Measurements from ENCODE around the gene SPTBN1. TPM values are rescaled to one million over a fixed set of nuclear protein-coding genes. Genes with fewer than 3 reads are reported as not detected.

Gene SPTBN1
- total RNA-seq, 2 experiments from 2014 or later = 103 to 107 TPM

DNA sequence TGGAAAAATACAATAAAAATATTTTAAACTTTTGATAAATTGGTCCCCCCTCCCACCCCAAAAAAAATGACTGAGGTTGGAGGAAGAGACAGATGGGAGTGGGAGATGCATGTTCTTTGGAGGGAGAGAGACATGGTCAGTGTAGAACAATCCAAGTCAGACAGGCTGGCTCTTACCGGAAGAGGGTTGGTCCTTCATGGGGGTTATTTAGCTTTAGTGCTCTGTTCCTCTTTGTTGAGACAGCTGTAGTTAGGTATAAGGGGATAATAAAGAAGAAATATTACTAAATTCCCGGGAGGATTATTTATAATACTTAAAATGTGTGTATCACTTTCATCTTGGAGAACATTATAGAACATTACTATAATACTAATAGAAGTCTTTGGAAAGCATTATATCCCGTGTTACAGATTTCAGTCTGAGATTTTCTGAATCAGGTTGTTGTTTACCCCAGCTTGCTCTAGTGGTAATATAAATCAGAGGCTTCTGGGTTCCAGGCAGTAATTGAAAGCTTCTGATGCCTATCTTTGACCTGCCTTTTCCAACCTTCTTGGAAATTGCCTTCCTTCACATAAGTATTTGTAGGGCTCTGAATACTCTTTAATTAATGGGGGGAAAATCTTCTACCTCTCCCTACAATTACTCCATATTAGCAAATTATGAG lies 87.7 kb downstream of the SPTBN1 start:
- intact Hi-C loops (cut with micrococcal nuclease) = no loop called here
- Mint-ChIP-seq H3K36me3 (ENCODE audit: low read depth) (no peaks in the 10 kb centered on the region), H3K27ac (no peak overlapping the region), H3K9me3 (no peaks in the 10 kb centered on the region), H3K4me3 (no peak overlapping the region), H3K4me1 (ENCODE audit: low read depth) (peaks cover 4% of the 10 kb centered on the region), H3K27me3 (ENCODE audit: low read depth) (no peaks in the 10 kb centered on the region)
- CTCF ChIA-PET = interaction anchor here (0.6 kb wide), 1 partner anchor 23 kb away, joined by 5 read pairs; no protein-coding TSS in a partner anchor
- DNase-seq = no peak

DNA sequence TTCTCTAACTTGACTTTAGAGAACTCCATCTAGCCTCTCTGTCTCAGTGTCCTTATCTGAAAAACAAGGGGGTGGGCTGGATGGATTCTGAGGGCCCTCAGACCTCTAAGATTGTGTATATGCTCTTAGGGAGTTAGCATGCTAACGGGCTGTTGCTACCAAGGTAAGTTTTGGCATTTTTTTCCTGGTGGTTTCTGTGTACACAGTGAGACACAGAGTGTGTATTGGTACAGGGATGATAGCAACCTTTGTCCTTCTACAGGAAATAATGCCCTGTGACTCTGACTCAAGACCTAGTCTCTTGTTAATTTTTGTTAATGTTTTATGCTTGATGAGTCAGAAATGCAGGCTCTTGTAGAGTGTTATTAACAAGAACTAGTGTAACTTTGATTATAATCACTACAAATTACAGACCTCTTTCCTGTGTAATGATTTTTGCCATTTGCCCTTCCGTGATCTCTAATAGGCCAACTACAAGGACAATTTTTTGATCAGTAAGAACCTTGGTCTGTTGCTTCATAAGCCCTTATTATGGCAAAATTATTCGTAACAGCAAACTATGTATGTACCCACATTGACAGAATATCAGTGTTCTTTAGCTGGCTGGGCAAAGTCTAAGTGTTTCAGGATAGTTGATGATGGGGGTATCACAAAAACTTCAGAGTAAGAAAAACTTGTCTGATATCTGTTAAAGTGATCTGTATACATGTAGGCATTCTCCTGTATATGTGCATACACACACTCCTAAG lies 89.7 kb downstream of the SPTBN1 start:
- no peak overlapping the region for H3K4me3 Mint-ChIP-seq
- H3K4me1 Mint-ChIP-seq (ENCODE audit: low read depth) = peaks cover 4% of the 10 kb centered on the region
- H3K36me3 Mint-ChIP-seq (ENCODE audit: low read depth) = no peaks in the 10 kb centered on the region
- no peaks in the 10 kb centered on the region for H3K9me3 Mint-ChIP-seq
- intact Hi-C loops (cut with micrococcal nuclease) = loop anchor here (1.0 kb wide), 1 partner anchor 11 kb away; no protein-coding TSS in a partner anchor
- H3K27ac Mint-ChIP-seq = no peak overlapping the region
- H3K27me3 Mint-ChIP-seq (ENCODE audit: low read depth) = no peaks in the 10 kb centered on the region
- CTCF ChIA-PET = interaction anchor here (0.7 to 1.6 kb wide), 2 partner anchors 109 to 159 kb away, joined by 4 read pairs; no protein-coding TSS in a partner anchor
- no peak for DNase-seq

DNA sequence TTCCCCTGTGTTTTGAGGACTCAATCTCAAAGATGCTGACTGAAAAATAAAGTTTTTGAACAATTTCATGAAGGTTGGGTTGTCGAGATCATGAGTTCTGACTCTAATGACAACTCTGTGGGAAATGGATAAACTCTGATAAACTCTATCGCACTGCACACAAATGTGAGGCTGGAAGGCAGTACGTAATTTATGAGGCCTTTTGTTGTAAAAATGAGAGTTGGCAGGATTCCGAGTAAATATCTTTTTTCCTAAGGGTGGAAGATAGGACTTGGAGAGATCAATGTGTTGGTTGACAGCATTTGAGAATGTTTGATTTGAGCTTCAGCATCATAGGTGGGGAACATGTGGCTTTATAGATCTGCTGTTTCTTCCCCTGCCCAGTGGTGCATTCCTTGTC lies 90.4 kb downstream of the SPTBN1 start:
- CTCF ChIA-PET = interaction anchor here (0.7 to 1.6 kb wide), 2 partner anchors 108 to 158 kb away, joined by 4 read pairs; no protein-coding TSS in a partner anchor
- Mint-ChIP-seq H3K9me3 (no peaks in the 10 kb centered on the region), H3K27ac (no peak overlapping the region), H3K27me3 (ENCODE audit: low read depth) (no peaks in the 10 kb centered on the region), H3K4me3 (no peak overlapping the region), H3K36me3 (ENCODE audit: low read depth) (no peaks in the 10 kb centered on the region), H3K4me1 (ENCODE audit: low read depth) (peaks cover 4% of the 10 kb centered on the region)
- no peak for DNase-seq
- intact Hi-C loops (cut with micrococcal nuclease) = loop anchor here (1.0 kb wide), 1 partner anchor 11 kb away; no protein-coding TSS in a partner anchor

DNA sequence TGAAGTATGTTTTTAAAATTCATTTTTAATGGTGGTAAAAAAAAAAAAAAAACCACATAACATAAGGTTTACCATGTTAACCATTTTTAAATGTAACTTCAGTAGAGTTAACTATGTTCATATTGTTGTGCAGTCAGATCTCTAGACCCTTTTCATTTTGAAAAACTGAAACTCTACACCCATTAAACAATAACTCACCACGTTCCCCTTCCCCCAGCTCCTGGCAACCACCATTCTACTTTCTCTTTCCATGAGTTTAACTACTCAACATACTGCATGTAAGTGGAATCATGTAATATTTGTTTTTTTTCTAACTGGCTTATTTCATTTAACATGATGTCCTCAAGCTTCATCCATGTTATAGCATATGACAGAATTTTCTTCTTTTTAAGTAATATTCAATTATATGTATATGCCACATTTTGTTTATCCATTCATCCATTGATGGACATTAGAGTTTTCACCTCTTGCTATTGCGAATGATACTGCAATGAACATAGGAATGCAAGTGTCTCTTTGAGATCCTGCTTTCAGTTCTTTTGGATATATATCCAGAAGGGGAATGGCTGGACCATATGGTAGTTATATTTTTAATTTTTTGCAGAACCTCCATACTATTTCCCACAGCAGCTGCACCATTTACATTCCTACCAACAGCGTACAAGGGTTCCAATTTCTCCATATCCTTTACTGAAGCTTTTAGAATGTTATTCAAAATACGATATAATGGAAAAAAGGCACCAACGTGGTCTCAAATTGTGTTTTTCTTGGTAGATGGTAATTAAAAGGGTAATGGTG lies 91.0 kb downstream of the SPTBN1 start:
- H3K27me3 Mint-ChIP-seq (ENCODE audit: low read depth) = no peaks in the 10 kb centered on the region
- no peak overlapping the region for H3K27ac Mint-ChIP-seq
- H3K36me3 Mint-ChIP-seq (ENCODE audit: low read depth) = no peaks in the 10 kb centered on the region
- no peaks in the 10 kb centered on the region for H3K9me3 Mint-ChIP-seq
- CTCF ChIA-PET = interaction anchor here (0.6 to 1.6 kb wide), 3 partner anchors 52 to 158 kb away, joined by 4 read pairs; no protein-coding TSS in a partner anchor
- H3K4me1 Mint-ChIP-seq (ENCODE audit: low read depth) = peaks cover 4% of the 10 kb centered on the region
- intact Hi-C loops (cut with micrococcal nuclease) = loop anchor here (1.0 kb wide), 1 partner anchor 10 kb away; no protein-coding TSS in a partner anchor
- H3K4me3 Mint-ChIP-seq = no peak overlapping the region
- DNase-seq = peak; percentile 12

DNA sequence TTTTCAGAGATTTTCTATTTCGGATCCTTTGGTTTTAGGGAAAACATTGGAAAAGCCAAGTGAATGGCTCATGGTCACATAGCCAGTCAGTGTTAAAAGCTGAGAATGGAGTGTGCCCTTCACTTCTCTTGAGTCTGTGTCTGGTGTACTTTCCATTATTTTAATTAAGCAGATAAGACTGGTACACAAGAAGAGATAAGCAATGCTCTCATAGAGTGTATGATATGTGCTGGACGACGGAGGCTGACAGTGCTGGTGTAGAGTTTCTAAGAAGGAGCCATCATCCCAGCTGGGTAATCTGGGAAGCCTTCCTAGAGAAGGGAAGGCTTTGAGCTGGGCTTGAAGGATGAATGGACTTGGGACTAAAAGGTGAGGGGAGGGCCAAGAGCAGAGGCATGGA lies 93.3 kb downstream of the SPTBN1 start:
- H3K27me3 Mint-ChIP-seq (ENCODE audit: low read depth) = no peaks in the 10 kb centered on the region
- H3K4me3 Mint-ChIP-seq = no peak overlapping the region
- no peaks in the 10 kb centered on the region for H3K9me3 Mint-ChIP-seq
- no peak for DNase-seq
- peaks cover 1% of the 10 kb centered on the region for H3K36me3 Mint-ChIP-seq (ENCODE audit: low read depth)
- H3K4me1 Mint-ChIP-seq (ENCODE audit: low read depth) = peaks cover 12% of the 10 kb centered on the region
- intact Hi-C loops (cut with micrococcal nuclease) = no loop called here
- CTCF ChIA-PET = no interaction called here
- H3K27ac Mint-ChIP-seq = no peak overlapping the region

DNA sequence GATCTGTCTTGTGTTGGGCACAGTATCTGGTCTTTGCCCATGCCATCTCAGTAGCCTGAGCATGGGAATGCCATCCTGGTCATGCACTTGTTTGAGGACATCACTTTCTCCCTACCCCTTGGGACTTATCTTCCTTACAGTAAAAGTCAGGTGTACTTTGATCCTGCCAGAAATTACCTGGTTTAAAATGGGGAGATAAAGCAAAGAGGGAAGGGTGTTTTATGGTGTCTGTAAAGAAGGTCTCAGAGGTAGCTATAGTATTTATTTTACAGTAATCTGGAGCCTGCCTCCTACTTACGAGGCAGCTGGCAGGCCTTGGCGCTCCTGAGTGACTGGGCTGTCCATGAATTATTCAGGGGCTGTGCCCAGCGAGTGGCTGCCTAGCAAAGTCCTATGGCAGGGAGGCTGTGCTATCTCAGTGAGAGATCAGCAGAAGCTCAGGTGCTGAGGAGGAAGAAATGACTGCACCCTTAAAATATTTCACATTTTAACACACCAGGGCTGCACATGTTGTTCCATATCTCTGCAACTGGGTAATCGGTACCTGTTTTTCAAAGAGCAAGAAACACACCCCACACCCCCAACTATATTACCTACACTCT lies 93.9 kb downstream of the SPTBN1 start:
- H3K36me3 Mint-ChIP-seq (ENCODE audit: low read depth) = peaks cover 1% of the 10 kb centered on the region
- H3K9me3 Mint-ChIP-seq = no peaks in the 10 kb centered on the region
- intact Hi-C loops (cut with micrococcal nuclease) = no loop called here
- no peaks in the 10 kb centered on the region for H3K27me3 Mint-ChIP-seq (ENCODE audit: low read depth)
- H3K27ac Mint-ChIP-seq = no peak overlapping the region
- CTCF ChIA-PET = no interaction called here
- H3K4me1 Mint-ChIP-seq (ENCODE audit: low read depth) = peaks cover 15% of the 10 kb centered on the region
- no peak for DNase-seq
- no peak overlapping the region for H3K4me3 Mint-ChIP-seq

DNA sequence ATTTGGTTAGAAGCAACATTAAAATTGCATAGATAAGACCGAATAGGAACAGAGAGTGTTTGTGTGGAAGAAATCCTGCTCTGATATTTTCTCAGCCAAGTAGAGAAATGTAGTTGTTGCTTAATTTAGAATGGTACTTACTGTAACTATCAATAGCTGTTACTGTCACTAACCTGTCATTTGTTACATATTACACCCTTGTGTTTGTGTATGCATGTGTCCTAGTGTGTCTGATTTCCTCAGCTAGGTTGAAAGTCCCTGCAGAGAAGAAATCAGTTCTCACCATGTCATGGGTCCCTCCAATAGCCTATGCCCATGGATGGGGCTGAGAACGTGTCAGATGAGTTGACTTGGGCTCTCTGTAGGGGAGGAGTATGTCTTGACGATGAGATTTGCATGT lies 94.4 kb downstream of the SPTBN1 start:
- Mint-ChIP-seq H3K9me3 (no peaks in the 10 kb centered on the region), H3K4me1 (ENCODE audit: low read depth) (peaks cover 19% of the 10 kb centered on the region), H3K27me3 (ENCODE audit: low read depth) (no peaks in the 10 kb centered on the region), H3K36me3 (ENCODE audit: low read depth) (peaks cover 1% of the 10 kb centered on the region), H3K27ac (no peak overlapping the region), H3K4me3 (no peak overlapping the region)
- intact Hi-C loops (cut with micrococcal nuclease) = no loop called here
- no peak for DNase-seq
- CTCF ChIA-PET = no interaction called here

DNA sequence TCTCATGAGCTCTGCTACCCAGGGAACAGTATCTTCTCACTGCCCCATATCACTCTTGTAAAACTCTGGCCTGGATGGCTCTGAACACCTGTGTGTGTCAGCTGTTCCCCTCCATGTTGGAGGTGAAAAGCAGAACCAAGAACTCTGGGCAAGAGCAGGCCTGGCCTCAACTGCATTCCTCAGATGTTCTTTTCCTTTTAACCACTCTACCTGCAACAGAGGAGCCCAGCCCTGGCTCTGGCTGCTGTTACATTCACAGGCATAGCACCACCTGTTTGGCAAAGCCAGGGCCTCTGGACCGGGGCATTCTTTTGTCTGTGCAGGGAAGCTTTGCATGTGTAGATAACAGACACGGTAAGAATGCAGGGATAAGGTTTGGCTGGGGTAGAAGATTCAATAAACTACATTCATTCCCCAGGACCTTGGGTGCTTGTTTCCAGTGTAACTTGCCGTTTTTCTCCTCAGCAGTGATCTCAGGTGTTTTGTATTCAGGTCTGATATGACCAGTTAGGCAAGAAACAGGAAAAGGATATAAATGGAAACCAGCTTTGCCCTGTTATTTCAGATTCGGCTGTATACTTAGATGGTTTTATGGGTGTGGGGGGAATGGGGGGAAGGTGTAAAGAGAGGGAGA lies 95.1 kb downstream of the SPTBN1 start:
- intact Hi-C loops (cut with micrococcal nuclease) = no loop called here
- Mint-ChIP-seq H3K4me1 (ENCODE audit: low read depth) (peaks cover 19% of the 10 kb centered on the region), H3K27ac (no peak overlapping the region), H3K9me3 (no peaks in the 10 kb centered on the region), H3K36me3 (ENCODE audit: low read depth) (peaks cover 1% of the 10 kb centered on the region), H3K27me3 (ENCODE audit: low read depth) (no peaks in the 10 kb centered on the region), H3K4me3 (no peak overlapping the region)
- CTCF ChIA-PET = no interaction called here
- DNase-seq = no peak

DNA sequence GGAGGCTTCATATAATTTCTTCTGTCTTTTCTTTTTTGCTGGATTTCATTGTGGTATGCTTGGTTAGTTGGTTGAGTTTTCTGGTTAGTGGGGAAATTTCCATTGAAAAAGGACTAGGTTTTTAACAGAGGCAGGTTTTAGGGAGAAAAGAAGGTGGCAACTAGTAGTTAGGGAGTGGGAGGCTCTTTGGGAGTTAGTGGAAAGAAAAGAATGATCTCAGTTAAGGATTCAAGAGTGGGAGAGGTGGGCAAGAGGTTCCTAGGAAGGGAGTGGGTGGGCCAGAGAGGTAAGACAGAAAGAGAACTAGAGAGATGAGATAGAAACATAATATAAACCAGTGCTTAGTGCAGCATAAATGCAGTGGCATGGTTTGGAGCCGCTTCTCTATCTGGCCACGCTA lies 96.9 kb downstream of the SPTBN1 start:
- no peak overlapping the region for H3K27ac Mint-ChIP-seq
- peaks cover 1% of the 10 kb centered on the region for H3K36me3 Mint-ChIP-seq (ENCODE audit: low read depth)
- no peak overlapping the region for H3K4me3 Mint-ChIP-seq
- no peaks in the 10 kb centered on the region for H3K9me3 Mint-ChIP-seq
- DNase-seq = no peak
- no peaks in the 10 kb centered on the region for H3K27me3 Mint-ChIP-seq (ENCODE audit: low read depth)
- CTCF ChIA-PET = interaction anchor here (1.1 kb wide), 1 partner anchor 9 kb away, joined by 3 read pairs; no protein-coding TSS in a partner anchor
- H3K4me1 Mint-ChIP-seq (ENCODE audit: low read depth) = peaks cover 29% of the 10 kb centered on the region
- intact Hi-C loops (cut with micrococcal nuclease) = no loop called here

DNA sequence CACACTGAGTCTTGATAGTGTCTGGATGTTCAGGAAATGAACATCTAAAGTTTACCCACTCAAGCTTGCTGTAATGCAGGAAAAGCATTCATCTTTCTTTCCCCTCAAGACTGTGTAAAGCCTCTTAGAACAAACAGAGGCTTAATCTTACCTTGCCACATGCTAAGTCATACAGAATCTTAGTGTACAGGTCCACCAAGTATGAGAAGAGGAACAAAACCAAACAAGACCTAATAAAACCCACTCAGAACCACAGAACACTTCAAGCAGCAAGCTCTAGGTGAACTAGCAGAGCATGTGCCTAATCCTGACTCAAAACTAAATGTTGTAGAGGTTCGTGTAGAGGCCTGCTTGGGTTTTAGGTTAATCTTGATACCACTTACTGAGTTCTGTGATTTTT lies 97.6 kb downstream of the SPTBN1 start:
- H3K27me3 Mint-ChIP-seq (ENCODE audit: low read depth) = no peaks in the 10 kb centered on the region
- CTCF ChIA-PET = interaction anchor here (1.0 to 1.8 kb wide), 6 partner anchors 8 to 150 kb away, joined by 3 read pairs; no protein-coding TSS in a partner anchor
- intact Hi-C loops (cut with micrococcal nuclease) = no loop called here
- peaks cover 4% of the 10 kb centered on the region for H3K36me3 Mint-ChIP-seq (ENCODE audit: low read depth)
- H3K4me3 Mint-ChIP-seq = no peak overlapping the region
- peaks cover 29% of the 10 kb centered on the region for H3K4me1 Mint-ChIP-seq (ENCODE audit: low read depth)
- no peak for DNase-seq
- no peaks in the 10 kb centered on the region for H3K9me3 Mint-ChIP-seq
- H3K27ac Mint-ChIP-seq = no peak overlapping the region

DNA sequence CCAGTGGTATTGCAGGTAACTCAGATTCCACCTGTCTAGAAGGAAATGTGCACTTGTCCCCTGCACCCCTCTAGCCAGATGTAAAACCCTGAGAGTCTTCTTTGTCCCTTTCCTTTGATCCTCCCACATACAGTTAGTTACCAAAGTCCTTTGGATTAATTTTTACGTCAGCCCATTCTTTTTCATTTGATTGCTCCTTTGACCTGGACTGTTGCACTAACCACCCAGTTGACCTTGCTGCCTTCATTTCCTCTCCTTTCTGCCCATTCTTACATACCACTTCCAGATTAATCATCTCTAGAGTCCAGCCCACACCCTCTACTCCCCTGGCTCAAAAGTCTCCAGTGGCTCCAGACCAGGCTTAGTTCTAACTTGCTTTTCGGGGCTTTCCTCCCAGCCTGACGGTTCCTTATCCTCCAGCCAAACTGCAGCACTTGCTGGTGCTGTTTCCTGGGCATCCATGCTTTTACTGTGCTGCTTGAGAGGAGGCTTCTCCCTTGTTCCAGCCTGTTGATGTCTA lies 99.3 kb downstream of the SPTBN1 start:
- Mint-ChIP-seq H3K4me1 (ENCODE audit: low read depth) (peaks cover 29% of the 10 kb centered on the region), H3K27ac (no peak overlapping the region), H3K9me3 (no peaks in the 10 kb centered on the region), H3K27me3 (ENCODE audit: low read depth) (no peaks in the 10 kb centered on the region), H3K4me3 (no peak overlapping the region), H3K36me3 (ENCODE audit: low read depth) (peaks cover 14% of the 10 kb centered on the region)
- DNase-seq = no peak
- CTCF ChIA-PET = interaction anchor here (1.8 kb wide), 1 partner anchor 29 kb away, joined by 3 read pairs; no protein-coding TSS in a partner anchor
- intact Hi-C loops (cut with micrococcal nuclease) = loop anchor here (5.0 kb wide), 3 partner anchors 677 to 1062 kb away; partner anchors contain the start of genes CHAC2, CLHC1, PPP4R3B and RPS27A
